Measurements from ENCODE around the gene PDIA5. TPM values are rescaled to one million over a fixed set of nuclear protein-coding genes. Genes with fewer than 3 reads are reported as not detected.

The PDIA5 gene
- total RNA-seq, 1 experiment from 2014 or later: 41.5 TPM

DNA sequence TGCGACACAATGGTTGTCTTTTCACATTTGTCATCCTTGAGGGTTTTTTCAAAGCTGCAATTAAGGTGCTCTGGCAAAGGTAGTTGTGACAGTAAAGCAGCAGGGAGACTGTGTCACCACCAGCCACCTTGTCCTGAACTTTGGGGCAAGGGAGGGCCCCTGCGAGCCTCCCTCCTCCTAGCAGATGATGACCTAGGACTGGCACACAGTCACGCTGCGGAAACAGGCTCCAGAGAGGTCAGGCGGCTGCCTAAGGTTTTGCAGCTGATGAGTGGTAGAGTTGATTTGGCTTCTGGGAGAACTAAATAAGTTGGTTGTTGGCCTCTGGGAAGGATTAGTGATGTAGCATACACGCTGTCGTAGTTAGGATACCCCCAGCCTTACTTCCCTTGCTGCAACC, 62.7 kb downstream of the PDIA5 start:
- TF ChIP-seq, protein P1, sequence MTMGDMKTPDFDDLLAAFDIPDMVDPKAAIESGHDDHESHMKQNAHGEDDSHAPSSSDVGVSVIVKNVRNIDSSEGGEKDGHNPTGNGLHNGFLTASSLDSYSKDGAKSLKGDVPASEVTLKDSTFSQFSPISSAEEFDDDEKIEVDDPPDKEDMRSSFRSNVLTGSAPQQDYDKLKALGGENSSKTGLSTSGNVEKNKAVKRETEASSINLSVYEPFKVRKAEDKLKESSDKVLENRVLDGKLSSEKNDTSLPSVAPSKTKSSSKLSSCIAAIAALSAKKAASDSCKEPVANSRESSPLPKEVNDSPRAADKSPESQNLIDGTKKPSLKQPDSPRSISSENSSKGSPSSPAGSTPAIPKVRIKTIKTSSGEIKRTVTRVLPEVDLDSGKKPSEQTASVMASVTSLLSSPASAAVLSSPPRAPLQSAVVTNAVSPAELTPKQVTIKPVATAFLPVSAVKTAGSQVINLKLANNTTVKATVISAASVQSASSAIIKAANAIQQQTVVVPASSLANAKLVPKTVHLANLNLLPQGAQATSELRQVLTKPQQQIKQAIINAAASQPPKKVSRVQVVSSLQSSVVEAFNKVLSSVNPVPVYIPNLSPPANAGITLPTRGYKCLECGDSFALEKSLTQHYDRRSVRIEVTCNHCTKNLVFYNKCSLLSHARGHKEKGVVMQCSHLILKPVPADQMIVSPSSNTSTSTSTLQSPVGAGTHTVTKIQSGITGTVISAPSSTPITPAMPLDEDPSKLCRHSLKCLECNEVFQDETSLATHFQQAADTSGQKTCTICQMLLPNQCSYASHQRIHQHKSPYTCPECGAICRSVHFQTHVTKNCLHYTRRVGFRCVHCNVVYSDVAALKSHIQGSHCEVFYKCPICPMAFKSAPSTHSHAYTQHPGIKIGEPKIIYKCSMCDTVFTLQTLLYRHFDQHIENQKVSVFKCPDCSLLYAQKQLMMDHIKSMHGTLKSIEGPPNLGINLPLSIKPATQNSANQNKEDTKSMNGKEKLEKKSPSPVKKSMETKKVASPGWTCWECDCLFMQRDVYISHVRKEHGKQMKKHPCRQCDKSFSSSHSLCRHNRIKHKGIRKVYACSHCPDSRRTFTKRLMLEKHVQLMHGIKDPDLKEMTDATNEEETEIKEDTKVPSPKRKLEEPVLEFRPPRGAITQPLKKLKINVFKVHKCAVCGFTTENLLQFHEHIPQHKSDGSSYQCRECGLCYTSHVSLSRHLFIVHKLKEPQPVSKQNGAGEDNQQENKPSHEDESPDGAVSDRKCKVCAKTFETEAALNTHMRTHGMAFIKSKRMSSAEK (CRISPR knock-in tag; IDR thresholded peaks at IDR 0.05; ENCODE audit: borderline replicate concordance): no peak
- TF ChIP-seq RORB (CRISPR knock-in tag; IDR thresholded peaks at IDR 0.05) (no peak), USF1 (CRISPR knock-in tag; IDR thresholded peaks at IDR 0.05) (no peak), HMGXB4 (CRISPR knock-in tag; IDR thresholded peaks at IDR 0.05) (no peak), NR3C1 (CRISPR knock-in tag; conservative IDR thresholded peaks at IDR 0.05; ENCODE audit: low read depth) (no peak), ZNF263 (CRISPR knock-in tag; IDR thresholded peaks at IDR 0.05; ENCODE audit: low read depth) (no peak), ZMAT4 (CRISPR knock-in tag; IDR thresholded peaks at IDR 0.05) (no peak), JUN (CRISPR knock-in tag; IDR thresholded peaks at IDR 0.05) (no peak), GRHL2 (CRISPR knock-in tag; IDR thresholded peaks at IDR 0.05; ENCODE audit: insufficient replicate concordance, severe bottlenecking) (no peak)
- TF ChIP-seq, protein P2, sequence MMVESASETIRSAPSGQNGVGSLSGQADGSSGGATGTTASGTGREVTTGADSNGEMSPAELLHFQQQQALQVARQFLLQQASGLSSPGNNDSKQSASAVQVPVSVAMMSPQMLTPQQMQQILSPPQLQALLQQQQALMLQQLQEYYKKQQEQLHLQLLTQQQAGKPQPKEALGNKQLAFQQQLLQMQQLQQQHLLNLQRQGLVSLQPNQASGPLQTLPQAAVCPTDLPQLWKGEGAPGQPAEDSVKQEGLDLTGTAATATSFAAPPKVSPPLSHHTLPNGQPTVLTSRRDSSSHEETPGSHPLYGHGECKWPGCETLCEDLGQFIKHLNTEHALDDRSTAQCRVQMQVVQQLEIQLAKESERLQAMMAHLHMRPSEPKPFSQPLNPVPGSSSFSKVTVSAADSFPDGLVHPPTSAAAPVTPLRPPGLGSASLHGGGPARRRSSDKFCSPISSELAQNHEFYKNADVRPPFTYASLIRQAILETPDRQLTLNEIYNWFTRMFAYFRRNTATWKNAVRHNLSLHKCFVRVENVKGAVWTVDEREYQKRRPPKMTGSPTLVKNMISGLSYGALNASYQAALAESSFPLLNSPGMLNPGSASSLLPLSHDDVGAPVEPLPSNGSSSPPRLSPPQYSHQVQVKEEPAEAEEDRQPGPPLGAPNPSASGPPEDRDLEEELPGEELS (CRISPR knock-in tag; IDR thresholded peaks at IDR 0.05): no peak
- TF ChIP-seq, protein P3, sequence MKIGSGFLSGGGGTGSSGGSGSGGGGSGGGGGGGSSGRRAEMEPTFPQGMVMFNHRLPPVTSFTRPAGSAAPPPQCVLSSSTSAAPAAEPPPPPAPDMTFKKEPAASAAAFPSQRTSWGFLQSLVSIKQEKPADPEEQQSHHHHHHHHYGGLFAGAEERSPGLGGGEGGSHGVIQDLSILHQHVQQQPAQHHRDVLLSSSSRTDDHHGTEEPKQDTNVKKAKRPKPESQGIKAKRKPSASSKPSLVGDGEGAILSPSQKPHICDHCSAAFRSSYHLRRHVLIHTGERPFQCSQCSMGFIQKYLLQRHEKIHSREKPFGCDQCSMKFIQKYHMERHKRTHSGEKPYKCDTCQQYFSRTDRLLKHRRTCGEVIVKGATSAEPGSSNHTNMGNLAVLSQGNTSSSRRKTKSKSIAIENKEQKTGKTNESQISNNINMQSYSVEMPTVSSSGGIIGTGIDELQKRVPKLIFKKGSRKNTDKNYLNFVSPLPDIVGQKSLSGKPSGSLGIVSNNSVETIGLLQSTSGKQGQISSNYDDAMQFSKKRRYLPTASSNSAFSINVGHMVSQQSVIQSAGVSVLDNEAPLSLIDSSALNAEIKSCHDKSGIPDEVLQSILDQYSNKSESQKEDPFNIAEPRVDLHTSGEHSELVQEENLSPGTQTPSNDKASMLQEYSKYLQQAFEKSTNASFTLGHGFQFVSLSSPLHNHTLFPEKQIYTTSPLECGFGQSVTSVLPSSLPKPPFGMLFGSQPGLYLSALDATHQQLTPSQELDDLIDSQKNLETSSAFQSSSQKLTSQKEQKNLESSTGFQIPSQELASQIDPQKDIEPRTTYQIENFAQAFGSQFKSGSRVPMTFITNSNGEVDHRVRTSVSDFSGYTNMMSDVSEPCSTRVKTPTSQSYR (CRISPR knock-in tag; IDR thresholded peaks at IDR 0.05): no peak
- TF ChIP-seq, protein P4, sequence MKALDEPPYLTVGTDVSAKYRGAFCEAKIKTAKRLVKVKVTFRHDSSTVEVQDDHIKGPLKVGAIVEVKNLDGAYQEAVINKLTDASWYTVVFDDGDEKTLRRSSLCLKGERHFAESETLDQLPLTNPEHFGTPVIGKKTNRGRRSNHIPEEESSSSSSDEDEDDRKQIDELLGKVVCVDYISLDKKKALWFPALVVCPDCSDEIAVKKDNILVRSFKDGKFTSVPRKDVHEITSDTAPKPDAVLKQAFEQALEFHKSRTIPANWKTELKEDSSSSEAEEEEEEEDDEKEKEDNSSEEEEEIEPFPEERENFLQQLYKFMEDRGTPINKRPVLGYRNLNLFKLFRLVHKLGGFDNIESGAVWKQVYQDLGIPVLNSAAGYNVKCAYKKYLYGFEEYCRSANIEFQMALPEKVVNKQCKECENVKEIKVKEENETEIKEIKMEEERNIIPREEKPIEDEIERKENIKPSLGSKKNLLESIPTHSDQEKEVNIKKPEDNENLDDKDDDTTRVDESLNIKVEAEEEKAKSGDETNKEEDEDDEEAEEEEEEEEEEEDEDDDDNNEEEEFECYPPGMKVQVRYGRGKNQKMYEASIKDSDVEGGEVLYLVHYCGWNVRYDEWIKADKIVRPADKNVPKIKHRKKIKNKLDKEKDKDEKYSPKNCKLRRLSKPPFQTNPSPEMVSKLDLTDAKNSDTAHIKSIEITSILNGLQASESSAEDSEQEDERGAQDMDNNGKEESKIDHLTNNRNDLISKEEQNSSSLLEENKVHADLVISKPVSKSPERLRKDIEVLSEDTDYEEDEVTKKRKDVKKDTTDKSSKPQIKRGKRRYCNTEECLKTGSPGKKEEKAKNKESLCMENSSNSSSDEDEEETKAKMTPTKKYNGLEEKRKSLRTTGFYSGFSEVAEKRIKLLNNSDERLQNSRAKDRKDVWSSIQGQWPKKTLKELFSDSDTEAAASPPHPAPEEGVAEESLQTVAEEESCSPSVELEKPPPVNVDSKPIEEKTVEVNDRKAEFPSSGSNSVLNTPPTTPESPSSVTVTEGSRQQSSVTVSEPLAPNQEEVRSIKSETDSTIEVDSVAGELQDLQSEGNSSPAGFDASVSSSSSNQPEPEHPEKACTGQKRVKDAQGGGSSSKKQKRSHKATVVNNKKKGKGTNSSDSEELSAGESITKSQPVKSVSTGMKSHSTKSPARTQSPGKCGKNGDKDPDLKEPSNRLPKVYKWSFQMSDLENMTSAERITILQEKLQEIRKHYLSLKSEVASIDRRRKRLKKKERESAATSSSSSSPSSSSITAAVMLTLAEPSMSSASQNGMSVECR (CRISPR knock-in tag; IDR thresholded peaks at IDR 0.05; ENCODE audit: borderline replicate concordance): no peak
- H3K4me1 Mint-ChIP-seq: peaks cover 6% of the 10 kb centered on the region; the same call in 1 of the 2 replicates
- H3K36me3 Mint-ChIP-seq: peaks cover 34% of the 10 kb centered on the region
- CTCF ChIA-PET: interaction anchor here (1.1 kb wide), 1 partner anchor 9 kb away, joined by 4 read pairs; no protein-coding TSS in a partner anchor
- no peak for DNase-seq (ENCODE audit: low spot score)
- no peak overlapping the region for H3K27ac Mint-ChIP-seq
- no peaks in the 10 kb centered on the region for H3K27me3 Mint-ChIP-seq (ENCODE audit: low read depth)
- POLR2A ChIA-PET: no interaction called here
- no peaks in the 10 kb centered on the region for H3K9me3 Mint-ChIP-seq
- no peak for ATAC-seq
- no peak overlapping the region for H3K4me3 Mint-ChIP-seq

Measured in WTC11 (cell line).